HAP-1 (cell line): ENCODE results near the gene PLTP.

ENCODE experiments used
- DNase-seq, 2 experiments: peaks; one replicate each; pipeline ENCODE4 v3.0.0-alpha.2; 2016 to 2020; ENCODE audit warnings: low spot score in 2 of 2
- H3K27me3 ChIP-seq: fragments of 250-450 bp; sonication (Bioruptor Pico); 2 replicates; pipeline ENCODE4 v1.5.1; 2020; ENCODE audit warnings: low read depth, mild to moderate bottlenecking, moderate library complexity
- H3K36me3 ChIP-seq: fragments of 250-450 bp; sonication (Bioruptor Pico); replicated peaks from 2 replicates; pipeline ENCODE4 v1.5.1; 2020; ENCODE audit warnings: mild to moderate bottlenecking
- H3K4me1 ChIP-seq: fragments of 250-450 bp; sonication (Bioruptor Pico); 2 replicates; pipeline ENCODE4 v1.5.1; 2020; ENCODE audit warnings: mild to moderate bottlenecking
- H3K4me3 ChIP-seq: fragments of 250-450 bp; sonication (Bioruptor Pico); 2 replicates; pipeline ENCODE4 v1.5.1; 2020; ENCODE audit warnings: mild to moderate bottlenecking, moderate library complexity
- H3K9me3 ChIP-seq: fragments of 250-450 bp; sonication (Bioruptor Pico); 2 replicates; pipeline ENCODE4 v1.5.1; 2020; ENCODE audit warnings: mild to moderate bottlenecking, moderate library complexity
- in situ Hi-C: fragments of 300-500 bp; cut with MboI; formaldehyde crosslinking; loops from 3 replicates; pipeline ENCODE4 v1.14.3; 2020; ENCODE audit warnings: low sequenced_read_pairs, inconsistent platforms, mixed read lengths

Gene PLTP

DNA sequence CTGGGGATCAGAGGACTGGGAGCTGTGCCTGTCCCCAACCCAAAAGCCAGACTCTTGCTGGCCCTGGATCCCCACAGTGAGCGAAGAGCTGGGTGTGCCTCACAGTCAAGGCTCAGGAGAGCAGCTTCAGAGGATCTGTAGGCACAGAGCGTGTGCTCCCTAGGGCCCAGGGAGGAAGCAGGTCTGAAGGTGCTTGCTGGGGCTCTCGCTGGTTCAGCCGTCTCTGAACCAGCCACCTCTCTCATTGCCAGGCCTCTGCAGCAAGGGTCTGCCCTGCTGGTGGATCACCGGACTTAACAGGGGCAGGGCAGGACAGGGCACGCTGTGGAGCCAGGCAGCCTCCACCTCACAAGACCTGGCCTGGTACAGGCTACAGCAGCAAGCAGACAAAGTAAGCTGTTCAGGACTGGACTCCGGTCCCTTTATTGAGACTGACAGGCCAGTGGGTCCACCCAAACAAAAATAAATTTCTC is 36.3 kb upstream of the PLTP start:
- in situ Hi-C loops: no loop called here

DNA sequence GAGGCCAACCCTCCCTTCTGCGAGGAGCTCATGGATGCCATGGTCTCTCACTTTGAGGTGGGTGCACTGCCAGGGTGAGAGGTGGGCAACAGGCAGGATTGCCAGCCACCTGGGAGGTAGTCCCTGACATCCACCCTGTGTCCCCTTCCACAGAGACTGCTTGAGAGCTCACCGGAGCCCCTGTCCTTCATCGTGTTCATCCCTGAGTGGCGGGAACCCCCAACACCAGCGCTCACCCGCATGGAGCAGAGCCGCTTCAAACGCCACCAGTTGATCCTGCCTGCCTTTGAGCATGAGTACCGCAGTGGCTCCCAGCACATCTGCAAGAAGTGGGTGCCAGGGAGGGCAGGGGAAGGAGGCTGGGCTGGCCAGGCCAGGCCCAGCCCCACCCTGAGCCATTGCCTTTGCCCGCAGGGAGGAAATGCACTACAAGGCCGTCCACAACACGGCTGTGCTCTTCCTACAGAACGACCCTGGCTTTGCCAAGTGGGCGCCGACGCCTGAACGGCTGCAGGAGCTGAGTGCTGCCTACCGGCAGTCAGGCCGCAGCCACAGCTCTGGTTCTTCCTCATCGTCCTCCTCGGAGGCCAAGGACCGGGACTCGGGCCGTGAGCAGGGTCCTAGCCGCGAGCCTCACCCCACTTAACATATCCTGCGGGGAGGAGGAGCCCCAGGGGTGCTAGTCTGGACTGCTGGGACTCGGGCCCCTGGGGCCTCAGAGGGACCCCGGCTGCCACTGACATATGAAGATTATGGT is 35.3 kb upstream of the PLTP start:
- Histone ChIP-seq H3K4me1 (no peaks in the 10 kb centered on the region), H3K4me3 (no peak overlapping the region), H3K27me3 (no peaks in the 10 kb centered on the region), H3K36me3 (peaks cover 96% of the 10 kb centered on the region), H3K9me3 (no peaks in the 10 kb centered on the region)
- in situ Hi-C loops: no loop called here
- no peak for DNase-seq

More for the DNA sequence above, 36.3 kb upstream of the PLTP start:
- Histone ChIP-seq H3K27me3 (no peaks in the 10 kb centered on the region), H3K9me3 (no peaks in the 10 kb centered on the region), H3K4me1 (no peaks in the 10 kb centered on the region), H3K4me3 (no peak overlapping the region), H3K36me3 (peaks cover 100% of the 10 kb centered on the region)
- no peak for DNase-seq

DNA sequence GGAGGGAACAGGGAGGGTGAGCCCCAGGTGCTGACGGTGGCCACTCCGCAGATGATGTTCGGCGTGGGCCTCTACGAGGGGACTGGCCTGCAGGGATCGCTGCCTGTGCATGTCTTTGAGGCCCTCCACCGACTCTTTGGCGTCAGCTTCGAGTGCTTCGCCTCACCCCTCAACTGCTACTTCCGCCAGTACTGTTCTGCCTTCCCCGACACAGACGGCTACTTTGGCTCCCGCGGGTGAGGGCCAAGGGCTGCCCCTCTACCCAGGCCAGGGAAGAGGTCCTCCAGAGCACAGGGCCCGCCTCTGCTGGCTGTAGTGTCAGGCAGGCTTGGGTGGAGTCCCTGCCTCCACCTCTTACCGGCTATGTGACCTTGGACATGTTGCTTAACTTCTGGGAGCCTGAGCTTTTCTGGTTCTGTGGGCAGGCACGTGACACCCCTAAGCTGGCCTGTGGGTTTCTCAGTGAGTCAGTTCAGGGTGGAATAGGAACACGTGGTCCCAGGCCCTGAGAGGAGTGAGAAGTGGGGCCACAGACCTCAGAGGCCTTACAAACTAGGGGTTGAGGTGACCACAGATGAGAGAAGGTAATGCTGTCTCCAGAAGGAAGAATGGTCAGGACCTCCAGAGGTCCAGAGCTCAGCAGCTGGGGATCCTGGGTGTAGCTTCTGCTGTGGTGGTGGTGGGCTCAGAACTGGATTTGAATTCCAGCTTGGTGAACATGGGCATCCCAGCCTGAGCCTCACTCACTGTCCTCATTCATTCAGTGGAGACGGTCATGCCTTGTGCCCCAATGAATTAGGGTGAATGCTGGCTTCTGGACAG is 34.4 kb upstream of the PLTP start:
- Histone ChIP-seq H3K27me3 (no peaks in the 10 kb centered on the region), H3K4me1 (no peaks in the 10 kb centered on the region), H3K9me3 (no peaks in the 10 kb centered on the region), H3K4me3 (no peak overlapping the region), H3K36me3 (peaks cover 90% of the 10 kb centered on the region)
- DNase-seq: no peak
- in situ Hi-C loops: no loop called here

DNA sequence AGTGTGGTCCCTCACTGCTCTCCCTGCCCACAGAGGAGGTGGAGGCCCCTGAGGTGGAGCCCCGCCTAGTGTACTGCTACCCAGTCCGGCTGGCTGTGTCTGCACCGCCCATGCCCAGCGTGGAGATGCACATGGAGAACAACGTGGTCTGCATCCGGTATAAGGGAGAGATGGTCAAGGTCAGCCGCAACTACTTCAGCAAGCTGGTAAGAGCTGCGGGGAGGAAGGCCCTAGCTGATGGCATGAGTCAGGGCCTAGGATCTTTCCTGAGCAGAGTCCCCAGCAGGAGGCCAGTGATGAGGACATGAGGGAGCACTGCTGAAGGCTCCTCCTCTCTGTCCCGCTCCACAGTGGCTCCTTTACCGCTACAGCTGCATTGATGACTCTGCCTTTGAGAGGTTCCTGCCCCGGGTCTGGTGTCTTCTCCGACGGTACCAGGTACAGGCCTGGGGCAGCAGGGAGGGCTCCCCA is 33.8 kb upstream of the PLTP start:
- no peaks in the 10 kb centered on the region for H3K4me1 ChIP-seq
- H3K9me3 ChIP-seq: no peaks in the 10 kb centered on the region
- H3K27me3 ChIP-seq: no peaks in the 10 kb centered on the region
- in situ Hi-C loops: no loop called here
- peaks cover 90% of the 10 kb centered on the region for H3K36me3 ChIP-seq
- no peak for DNase-seq
- H3K4me3 ChIP-seq: no peak overlapping the region

DNA sequence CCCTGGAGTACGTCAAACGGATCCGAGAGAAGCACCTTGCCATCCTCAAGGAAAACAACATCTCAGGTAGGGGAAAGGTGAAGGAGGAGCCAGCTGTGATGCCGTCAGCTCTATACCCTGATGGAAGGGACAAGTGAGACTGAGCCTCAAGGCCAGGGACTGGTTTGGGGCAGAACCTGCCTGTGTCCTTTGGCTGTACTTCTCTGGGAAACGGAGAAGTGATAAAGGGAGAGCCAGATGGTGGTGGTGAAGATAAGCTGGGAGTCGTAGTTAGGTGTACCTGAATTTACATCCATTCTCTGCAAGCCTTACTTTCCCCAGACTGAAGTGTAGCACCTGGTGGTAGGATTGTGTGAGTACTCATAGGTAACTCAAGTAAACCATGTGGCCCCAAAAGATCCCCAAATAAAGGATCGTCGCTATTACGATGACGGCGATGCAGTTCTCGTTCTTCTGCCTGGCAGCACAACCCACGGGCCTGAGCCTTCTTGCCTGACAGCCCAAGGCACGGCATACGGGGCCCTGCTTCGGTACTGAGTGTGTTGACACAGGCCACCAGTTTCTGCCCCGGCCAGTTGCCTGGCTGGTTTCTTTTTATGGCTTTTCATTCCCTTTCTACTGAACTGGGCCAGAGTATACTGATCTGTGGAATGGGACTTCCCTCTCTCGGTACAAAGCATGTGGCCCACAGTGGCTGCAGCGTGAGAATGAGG is 33.2 kb upstream of the PLTP start:
- in situ Hi-C loops: no loop called here
- Histone ChIP-seq H3K4me3 (no peak overlapping the region), H3K27me3 (no peaks in the 10 kb centered on the region), H3K4me1 (no peaks in the 10 kb centered on the region), H3K36me3 (peaks cover 90% of the 10 kb centered on the region), H3K9me3 (no peaks in the 10 kb centered on the region)
- DNase-seq: no peak

DNA sequence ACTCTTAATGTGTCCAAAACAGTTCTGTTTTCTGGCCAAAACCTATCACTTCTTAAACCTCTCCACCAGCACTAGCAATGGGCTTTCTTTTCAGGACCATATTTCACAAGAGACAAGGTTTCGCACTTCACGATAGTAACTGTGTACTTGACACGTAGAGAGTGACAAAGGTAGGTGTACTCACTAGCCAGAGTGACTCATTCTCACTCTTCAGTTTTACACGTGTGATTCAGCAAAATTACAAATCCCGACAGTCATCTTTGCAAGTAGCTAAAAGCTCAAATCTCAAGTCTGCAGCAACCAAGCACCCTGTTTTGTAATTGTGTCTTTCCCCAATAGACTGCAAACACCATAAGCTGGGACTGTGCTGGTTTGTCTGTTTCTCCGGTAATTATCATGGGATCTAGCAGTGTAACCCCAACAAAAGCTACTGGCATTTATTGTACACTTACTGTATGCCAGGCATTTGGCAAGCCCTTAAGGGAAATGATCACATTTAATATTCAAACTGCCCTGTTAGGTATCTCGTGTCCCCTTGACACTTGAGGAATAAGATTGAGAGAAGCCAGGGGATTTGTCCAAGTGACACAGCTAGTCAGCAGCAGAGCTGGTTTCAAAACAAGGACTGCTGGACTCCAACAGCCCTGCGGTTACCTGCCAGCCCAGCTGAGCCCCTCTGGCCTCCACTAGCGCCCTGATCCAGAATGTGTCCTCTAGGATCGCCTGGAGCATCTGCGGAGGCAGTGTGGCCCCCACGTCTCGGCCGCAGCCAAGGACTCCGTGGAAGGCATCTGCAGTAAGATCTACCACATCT is 32.4 kb upstream of the PLTP start:
- no peak overlapping the region for H3K4me3 ChIP-seq
- no peaks in the 10 kb centered on the region for H3K4me1 ChIP-seq
- no peaks in the 10 kb centered on the region for H3K27me3 ChIP-seq
- DNase-seq: no peak
- peaks cover 90% of the 10 kb centered on the region for H3K36me3 ChIP-seq
- in situ Hi-C loops: no loop called here
- no peaks in the 10 kb centered on the region for H3K9me3 ChIP-seq

DNA sequence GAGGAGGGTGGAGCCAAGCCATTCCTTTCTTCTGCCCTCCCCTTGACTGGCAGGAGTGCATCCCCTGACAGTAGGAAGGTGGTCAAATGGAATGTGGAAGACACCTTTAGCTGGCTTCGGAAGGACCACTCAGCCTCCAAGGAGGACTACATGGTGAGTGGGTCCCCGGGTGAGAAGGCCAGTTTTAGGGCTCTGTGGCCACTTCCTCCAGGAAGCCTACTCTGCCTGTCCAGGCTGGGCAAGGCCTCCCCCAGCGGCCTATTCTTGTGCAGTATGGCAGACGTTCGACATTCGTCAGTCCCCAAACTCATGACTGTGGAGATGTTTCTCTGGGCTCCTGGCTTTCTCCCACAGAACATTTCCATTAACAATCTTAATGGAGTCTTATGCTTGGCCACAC is 31.7 kb upstream of the PLTP start:
- Histone ChIP-seq H3K4me3 (no peak overlapping the region), H3K4me1 (no peaks in the 10 kb centered on the region), H3K36me3 (peaks cover 89% of the 10 kb centered on the region), H3K9me3 (no peaks in the 10 kb centered on the region), H3K27me3 (no peaks in the 10 kb centered on the region)
- in situ Hi-C loops: no loop called here
- DNase-seq: no peak

DNA sequence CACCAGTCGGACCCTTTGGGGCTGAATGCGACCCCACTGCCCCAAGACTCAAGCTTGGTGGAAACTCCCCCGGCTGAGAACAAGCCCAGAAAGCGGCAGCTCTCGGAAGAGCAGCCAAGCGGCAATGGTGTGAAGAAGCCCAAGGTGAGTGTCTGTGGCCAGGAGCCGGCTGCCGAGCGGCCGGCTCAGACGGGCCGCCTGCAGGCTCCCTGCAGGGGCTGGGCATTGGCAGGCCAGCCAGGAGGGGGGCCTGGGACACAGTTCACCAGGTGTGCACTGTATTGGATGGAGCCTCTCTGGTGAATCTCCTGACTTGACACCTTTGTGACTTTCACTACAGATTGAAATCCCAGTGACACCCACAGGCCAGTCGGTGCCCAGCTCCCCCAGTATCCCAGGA is 28.5 kb upstream of the PLTP start:
- H3K27me3 ChIP-seq: no peaks in the 10 kb centered on the region
- peaks cover 73% of the 10 kb centered on the region for H3K36me3 ChIP-seq
- no peaks in the 10 kb centered on the region for H3K9me3 ChIP-seq
- H3K4me3 ChIP-seq: no peak overlapping the region
- in situ Hi-C loops: no loop called here
- H3K4me1 ChIP-seq: peaks cover 3% of the 10 kb centered on the region; the same call in 1 of the 2 replicates
- DNase-seq: no peak

DNA sequence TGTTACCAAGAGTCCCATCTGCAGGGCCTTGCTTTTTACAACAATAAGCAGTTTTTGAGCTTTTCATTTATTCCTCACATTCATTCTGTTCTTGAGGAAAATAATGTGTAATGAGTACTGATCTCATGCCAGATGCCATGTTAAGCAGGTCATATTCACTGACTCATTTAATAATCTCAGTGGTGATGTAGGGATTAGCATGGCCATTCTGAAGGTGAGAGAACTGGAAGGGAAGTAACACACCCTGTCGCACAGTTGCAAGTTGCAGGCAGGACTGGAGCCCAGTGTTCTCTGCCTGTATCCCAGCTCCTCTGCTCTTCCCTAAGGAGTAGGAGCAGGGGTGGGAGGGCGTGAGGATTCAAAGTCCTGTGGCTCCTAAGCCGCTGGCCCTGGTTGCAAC is 28.1 kb upstream of the PLTP start:
- Histone ChIP-seq H3K36me3 (peaks cover 69% of the 10 kb centered on the region), H3K9me3 (no peaks in the 10 kb centered on the region), H3K4me1 (peaks cover 3% of the 10 kb centered on the region; the same call in 1 of the 2 replicates), H3K4me3 (no peak overlapping the region), H3K27me3 (no peaks in the 10 kb centered on the region)
- in situ Hi-C loops: no loop called here
- no peak for DNase-seq

DNA sequence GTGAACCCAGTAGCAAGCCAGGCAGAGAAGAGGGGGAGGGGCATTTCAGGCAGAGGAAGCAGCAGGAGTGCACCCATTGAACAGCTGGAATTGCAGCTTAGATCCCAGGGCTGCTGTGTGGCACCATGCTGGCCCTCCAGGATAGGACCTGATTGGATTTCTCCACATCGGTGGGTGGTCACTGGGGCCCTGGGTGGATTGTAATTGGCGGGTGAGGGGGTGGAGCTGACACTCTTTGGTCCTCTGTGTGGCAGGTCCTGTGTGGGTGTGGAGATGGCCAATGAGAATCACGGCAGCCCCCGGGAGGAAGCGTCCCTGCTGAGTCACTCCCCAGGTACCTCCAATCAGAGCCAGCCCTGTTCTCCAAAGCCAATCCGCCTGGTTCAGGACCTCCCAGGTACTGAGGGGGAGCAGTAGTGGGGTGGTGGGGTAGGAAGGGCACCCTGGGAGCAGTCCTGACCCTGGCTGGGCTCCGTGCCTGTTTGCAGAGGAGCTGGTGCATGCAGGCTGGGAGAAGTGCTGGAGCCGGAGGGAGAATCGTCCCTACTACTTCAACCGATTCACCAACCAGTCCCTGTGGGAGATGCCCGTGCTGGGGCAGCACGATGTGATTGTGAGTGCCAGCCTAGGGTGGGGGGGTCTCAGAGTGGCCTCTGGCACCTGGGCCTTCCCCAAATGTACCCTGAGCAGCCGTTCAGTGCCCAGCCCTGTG is 26.9 kb upstream of the PLTP start:
- Histone ChIP-seq H3K36me3 (peaks cover 59% of the 10 kb centered on the region), H3K27me3 (no peaks in the 10 kb centered on the region), H3K9me3 (no peaks in the 10 kb centered on the region), H3K4me1 (peaks cover 3% of the 10 kb centered on the region; the same call in 1 of the 2 replicates), H3K4me3 (no peak overlapping the region)
- no peak for DNase-seq
- in situ Hi-C loops: no loop called here

DNA sequence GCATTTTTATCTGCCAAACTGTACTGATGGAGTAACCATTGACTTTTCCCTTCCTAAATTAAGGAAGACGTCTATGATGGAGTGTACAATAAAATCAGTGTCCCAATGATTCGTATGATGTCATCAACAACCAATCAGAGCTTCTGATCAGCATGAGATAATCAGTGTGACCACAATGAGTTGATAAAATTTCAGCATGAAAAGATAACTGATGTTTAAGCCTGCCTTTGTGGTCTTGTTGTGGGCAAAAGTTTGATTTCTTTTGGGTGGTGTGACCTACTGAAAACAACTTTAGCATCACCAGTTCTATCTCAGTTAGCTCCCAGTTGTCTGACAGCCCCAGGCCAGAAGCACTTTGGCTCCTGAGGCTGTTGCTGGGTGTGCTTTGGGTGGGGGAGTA is 25.8 kb upstream of the PLTP start:
- Histone ChIP-seq H3K9me3 (no peaks in the 10 kb centered on the region), H3K27me3 (no peaks in the 10 kb centered on the region), H3K36me3 (peaks cover 48% of the 10 kb centered on the region), H3K4me3 (no peak overlapping the region), H3K4me1 (peaks cover 3% of the 10 kb centered on the region; the same call in 1 of the 2 replicates)
- in situ Hi-C loops: no loop called here
- DNase-seq: no peak

DNA sequence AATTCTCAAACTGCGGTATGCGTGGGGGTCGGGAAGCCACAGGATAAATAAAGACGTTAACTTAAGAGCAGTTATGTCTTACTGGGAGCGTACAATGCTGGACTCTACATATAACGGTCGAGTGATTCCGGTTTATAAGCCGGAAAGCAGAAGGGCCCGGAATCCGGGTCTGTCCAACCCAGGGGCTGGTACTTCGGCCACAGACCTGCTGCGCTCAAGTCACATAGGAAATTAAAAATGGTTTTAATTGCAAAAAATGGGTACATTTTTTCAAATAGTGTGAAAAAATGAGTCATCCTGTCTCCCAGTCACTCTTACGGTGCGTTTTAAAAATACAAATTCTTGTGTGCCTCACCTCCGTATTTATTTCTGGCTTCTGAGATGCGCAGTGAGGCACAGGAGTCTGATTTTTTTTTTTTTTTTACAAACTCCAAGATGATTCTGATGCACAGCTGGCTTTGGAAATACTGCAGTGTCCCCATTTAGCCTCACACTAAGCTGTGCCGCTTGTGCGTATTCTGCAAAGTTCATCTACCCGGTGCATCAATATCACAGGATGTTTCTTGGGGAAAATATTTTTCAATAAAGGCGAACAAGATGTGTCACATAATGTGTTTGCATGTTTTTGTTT is 23.6 kb upstream of the PLTP start:
- Histone ChIP-seq H3K36me3 (peaks cover 36% of the 10 kb centered on the region), H3K4me3 (peak overlapping the region; percentile 96), H3K9me3 (no peaks in the 10 kb centered on the region), H3K4me1 (peaks cover 3% of the 10 kb centered on the region; the same call in 1 of the 2 replicates), H3K27me3 (no peaks in the 10 kb centered on the region)
- in situ Hi-C loops: no loop called here
- no peak for DNase-seq
